SK-N-SH (cell line): ENCODE data around the gene MYCL. TPM values are rescaled to one million over a fixed set of nuclear protein-coding genes. Genes with fewer than 3 reads are reported as not detected.

Source experiments
- CTCF ChIA-PET: fragments of 300-600, 350-600 bp; formaldehyde crosslinking; extraction: SDS; loops from one replicate; lab custom pipeline; 2021; lab: Yijun Ruan, JAX
- POLR2A ChIA-PET: fragments of 350-600 bp; sonication (Branson Sonifier 250); formaldehyde crosslinking; extraction: SDS; loops from one replicate; lab custom pipeline; 2020; ENCODE audit warnings: antibody characterized with exemption, inconsistent platforms; lab: Yijun Ruan, JAX
- DNase-seq: peaks from one replicate; pipeline ENCODE4 v3.0.0; 2012
- H2AFZ ChIP-seq: fragments of 200-600 bp; sonication (generic); 2 replicates; pipeline ENCODE4 v1.8.1; 2016; ENCODE audit warnings: antibody characterized with exemption, mild to moderate bottlenecking, low read depth
- H3F3A ChIP-seq: fragments of 200-600 bp; sonication (generic); replicated peaks from 2 replicates; pipeline ENCODE3; 2016; ENCODE audit warnings: antibody characterized with exemption, mild to moderate bottlenecking; ENCODE audit not compliant: insufficient read depth
- H3K27ac ChIP-seq, 2 experiments: fragments of 200-500 bp in 1 of 2; fragments of 200-600 bp in 1 of 2; sonication (Bioruptor generic) in 1 of 2; sonication (generic), shearing (Covaris generic) in 1 of 2; 2 replicates each; pipeline versions ENCODE4 v1.5.1 to v1.6.1; 2014 to 2016; ENCODE audit warnings: low read depth in 2 of 2, inconsistent platforms in 1 of 2, low read length in 1 of 2, mild to moderate bottlenecking in 1 of 2, mixed read lengths in 1 of 2
- H3K27me3 ChIP-seq: fragments of 200-600 bp; sonication (generic), shearing (Covaris generic); 2 replicates; pipeline ENCODE4 v1.6.1; 2016; ENCODE audit warnings: mixed run types; ENCODE audit not compliant: insufficient read depth
- H3K36me3 ChIP-seq, 2 experiments: fragments of 200-500 bp in 1 of 2; fragments of 200-600 bp in 1 of 2; sonication (Bioruptor generic) in 1 of 2; sonication (generic) in 1 of 2; replicated peaks in 1 of 2; 2 replicates each; pipeline versions ENCODE3 to v1.5.1; 2014 to 2016; ENCODE audit warnings: low read length in 1 of 2, mild to moderate bottlenecking in 1 of 2; ENCODE audit not compliant: insufficient read depth in 2 of 2, control insufficient read depth in 1 of 2
- H3K4me1 ChIP-seq, 2 experiments: fragments of 200-500 bp in 1 of 2; fragments of 200-600 bp in 1 of 2; sonication (Bioruptor generic) in 1 of 2; sonication (generic), shearing (Covaris generic) in 1 of 2; 2 replicates each; pipeline versions ENCODE4 v1.5.1 to v1.6.1; 2014 to 2016; ENCODE audit warnings: low read depth in 1 of 2, low read length in 1 of 2, mixed run types in 1 of 2; ENCODE audit not compliant: insufficient read depth in 2 of 2, control insufficient read depth in 1 of 2
- H3K4me2 ChIP-seq: fragments of 200-600 bp; sonication (generic), shearing (Covaris generic); 2 replicates; pipeline ENCODE4 v1.6.1; 2017; ENCODE audit warnings: mixed run types
- H3K4me3 ChIP-seq, 2 experiments: fragments of 200-500 bp in 1 of 2; fragments of 200-600 bp in 1 of 2; sonication (Bioruptor generic) in 1 of 2; sonication (generic), shearing (Covaris generic) in 1 of 2; 2 replicates each; pipeline versions ENCODE4 v1.5.1 to v1.8.1; 2014 to 2016; ENCODE audit warnings: low read depth in 2 of 2, inconsistent platforms in 1 of 2, low read length in 1 of 2, mild to moderate bottlenecking in 1 of 2, mixed read lengths in 1 of 2, moderate library complexity in 1 of 2
- H3K79me2 ChIP-seq: fragments of 200-600 bp; sonication (generic); 2 replicates; pipeline ENCODE4 v1.8.1; 2017; ENCODE audit warnings: mild to moderate bottlenecking; ENCODE audit not compliant: insufficient read depth
- H3K9ac ChIP-seq: fragments of 200-600 bp; sonication (generic); 2 replicates; pipeline ENCODE4 v1.6.1; 2017; ENCODE audit warnings: mixed run types
- H3K9me2 ChIP-seq: fragments of 200-600 bp; sonication (generic); 2 replicates; pipeline ENCODE4 v1.6.1; 2017; ENCODE audit warnings: mixed run types
- H3K9me3 ChIP-seq: fragments of 200-600 bp; sonication (generic); 2 replicates; pipeline ENCODE4 v1.6.1; 2017; ENCODE audit warnings: mixed run types, mild to moderate bottlenecking, moderate library complexity
- H4K20me1 ChIP-seq: fragments of 200-600 bp; sonication (generic); 2 replicates; pipeline ENCODE4 v1.6.1; 2017; ENCODE audit warnings: mild to moderate bottlenecking, mixed run types; ENCODE audit not compliant: insufficient read depth
- ELF1 ChIP-seq: IDR thresholded peaks from 2 replicates; pipeline ENCODE4 v1.4.0; 2012
- EZH2phosphoT487 ChIP-seq: fragments of 200-600 bp; sonication (generic); IDR thresholded peaks from 2 replicates; pipeline ENCODE4 v1.6.1; 2017; ENCODE audit warnings: low read depth, mixed run types, mild to moderate bottlenecking, antibody characterized with exemption, moderate library complexity, borderline replicate concordance
- FOXM1 ChIP-seq: IDR thresholded peaks from 2 replicates; pipeline ENCODE4 v1.4.0; 2012; ENCODE audit warnings: low read depth, mild to moderate bottlenecking
- GATA2 ChIP-seq: sonication (generic); formaldehyde crosslinking; IDR thresholded peaks from 2 replicates; pipeline ENCODE4 v1.5.0; 2020; ENCODE audit warnings: mild to moderate bottlenecking, missing genetic modification reagents
- MEF2A ChIP-seq: IDR thresholded peaks from 2 replicates; pipeline ENCODE4 v1.4.0; 2012; ENCODE audit warnings: low read depth, borderline replicate concordance
- POLR2AphosphoS5 ChIP-seq: IDR thresholded peaks from 2 replicates; pipeline ENCODE4 v1.6.1; 2012; ENCODE audit warnings: low read depth, low read length
- RFX5 ChIP-seq: IDR thresholded peaks from 2 replicates; pipeline ENCODE4 v1.6.1; 2012; ENCODE audit warnings: mild to moderate bottlenecking, improper control_type of control experiment, low read length
- TAF1 ChIP-seq: IDR thresholded peaks from 2 replicates; pipeline ENCODE4 v1.6.1; 2012; ENCODE audit warnings: low read depth, mild to moderate bottlenecking, low read length, moderate library complexity, borderline replicate concordance
- WGBS: methylation state at CpG from one replicate; pipeline ENCODE4 v1.1.6; 2017; ENCODE audit warnings: low lambda C conversion rate; 5-methylcytosine and 5-hydroxymethylcytosine counted together
- polyA plus RNA-seq, 3 experiments: library from polyadenylated mRNA; depleted of rRNA; stranded (reverse); fragments of >200 nt; gene quantifications; 2 replicates each; pipeline ENCODE4 v1.2.3, GENCODE V29; 2012
- TF ChIP-seq, protein P1 (sequence below): IDR thresholded peaks from 2 replicates; pipeline ENCODE4 v1.4.0; 2012; ENCODE audit warnings: low read depth, borderline replicate concordance
- TF ChIP-seq, protein P2 (sequence below): fragments of 200-600 bp; sonication (generic); IDR thresholded peaks from 2 replicates; pipeline ENCODE4 v1.6.1; 2017; ENCODE audit warnings: antibody characterized with exemption, mild to moderate bottlenecking, moderate library complexity

The MYCL gene
- polyA plus RNA-seq, 1 of the 3 experiments (the other 2 are of a cell fraction), result 0.48 TPM

DNA sequence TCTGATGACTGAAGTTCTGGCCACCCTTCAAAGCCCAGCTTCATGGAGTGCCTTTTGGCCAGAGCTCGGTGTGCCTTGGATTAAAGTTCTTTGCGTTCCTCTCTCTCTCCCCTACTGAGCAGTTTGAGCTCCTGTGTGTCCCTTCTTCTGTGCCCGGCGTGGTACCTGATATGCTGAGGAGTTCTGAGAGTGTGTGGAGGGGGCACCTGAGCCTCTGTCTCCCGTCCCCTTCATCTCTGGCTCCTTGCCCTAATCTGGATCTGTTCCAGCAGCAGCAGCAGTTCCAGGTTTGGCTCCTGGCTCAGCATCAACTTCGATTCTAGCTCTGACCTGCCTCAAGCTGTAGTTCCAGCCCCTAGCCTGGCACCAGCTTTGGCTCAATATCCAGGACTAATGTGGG, 25.1 kb upstream of the MYCL start:
- WGBS, result 79% methylated on average over 6 of the region's 6 CpGs
- CTCF ChIA-PET, result interaction anchor here (1.3 to 13.7 kb wide), 3 partner anchors 25 to 106 kb away, joined by 5 to 209 read pairs (median 19); partner anchors contain the start of gene MYCL
- H3K27me3 ChIP-seq, result no peaks in the 10 kb centered on the region
- DNase-seq, result no peak
- no peaks in the 10 kb centered on the region for H3K9me2 ChIP-seq
- H3K9me3 ChIP-seq, result no peaks in the 10 kb centered on the region
- no peaks in the 10 kb centered on the region for H3K79me2 ChIP-seq
- POLR2A ChIA-PET, result no interaction called here
- TF ChIP-seq ELF1 (no peak), RFX5 (no peak), TAF1 (no peak)
- no peak overlapping the region for H2AFZ ChIP-seq
- peaks cover 0 to 3% of the 10 kb centered on the region in 2 experiments; a peak in 1 of 4 replicates for H3K4me1 ChIP-seq
- no peak overlapping the region for H3K4me2 ChIP-seq
- H3K27ac ChIP-seq, result no peak overlapping the region
- no peaks in the 10 kb centered on the region for H3K36me3 ChIP-seq
- H3F3A ChIP-seq, result no peaks in the 10 kb centered on the region
- H3K9ac ChIP-seq, result no peak overlapping the region
- no peaks in the 10 kb centered on the region for H4K20me1 ChIP-seq
- no peak overlapping the region for H3K4me3 ChIP-seq

DNA sequence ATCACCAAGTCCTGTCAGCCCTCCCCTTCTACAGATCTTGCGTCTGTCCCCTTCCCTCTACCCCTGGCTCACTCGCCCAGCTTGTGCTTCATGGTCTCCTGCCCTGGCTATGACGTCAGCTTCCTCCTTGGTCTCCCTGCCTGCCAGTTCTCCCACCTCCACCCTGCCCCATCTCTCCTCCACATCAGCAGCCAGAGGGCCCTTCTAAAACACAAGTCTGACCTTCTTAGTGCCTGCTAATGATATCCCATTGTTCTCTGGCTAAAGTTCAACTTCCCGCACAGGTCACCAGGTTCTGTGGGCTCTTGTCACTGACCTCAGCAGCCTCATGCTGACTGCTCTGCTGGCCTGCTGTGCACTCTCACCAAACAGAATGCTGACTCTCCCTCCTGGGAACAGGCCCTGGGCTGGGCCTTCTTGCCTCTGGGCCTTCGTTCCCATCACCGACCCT, 24.7 kb upstream of the MYCL start:
- no peaks in the 10 kb centered on the region for H3K9me2 ChIP-seq
- H3K36me3 ChIP-seq, result no peaks in the 10 kb centered on the region
- no peaks in the 10 kb centered on the region for H3K79me2 ChIP-seq
- WGBS, result 84% methylated on average over 6 of the region's 6 CpGs
- H3K9me3 ChIP-seq, result no peaks in the 10 kb centered on the region
- H3K9ac ChIP-seq, result no peak overlapping the region
- peaks cover 0 to 3% of the 10 kb centered on the region in 2 experiments; a peak in 1 of 4 replicates for H3K4me1 ChIP-seq
- H4K20me1 ChIP-seq, result no peaks in the 10 kb centered on the region
- no peak overlapping the region for H3K4me3 ChIP-seq
- H3K27me3 ChIP-seq, result no peaks in the 10 kb centered on the region
- H3K27ac ChIP-seq, result no peak overlapping the region
- no peak overlapping the region for H2AFZ ChIP-seq
- no peak overlapping the region for H3K4me2 ChIP-seq
- ChIA-PET POLR2A (interaction anchor here (1.3 kb wide), 1 partner anchor 29 kb away, joined by 3 read pairs; the partner anchor contains the start of gene MFSD2A), CTCF (interaction anchor here (0.9 to 13.7 kb wide), 4 partner anchors 25 to 106 kb away, joined by 4 to 209 read pairs (median 12); partner anchors contain the start of gene MYCL)
- TF ChIP-seq RFX5 (no peak), MEF2A (no peak), POLR2AphosphoS5 (no peak), GATA2 (CRISPR knock-in tag) (no peak), EZH2phosphoT487 (no peak), FOXM1 (no peak)
- TF ChIP-seq, protein P1, sequence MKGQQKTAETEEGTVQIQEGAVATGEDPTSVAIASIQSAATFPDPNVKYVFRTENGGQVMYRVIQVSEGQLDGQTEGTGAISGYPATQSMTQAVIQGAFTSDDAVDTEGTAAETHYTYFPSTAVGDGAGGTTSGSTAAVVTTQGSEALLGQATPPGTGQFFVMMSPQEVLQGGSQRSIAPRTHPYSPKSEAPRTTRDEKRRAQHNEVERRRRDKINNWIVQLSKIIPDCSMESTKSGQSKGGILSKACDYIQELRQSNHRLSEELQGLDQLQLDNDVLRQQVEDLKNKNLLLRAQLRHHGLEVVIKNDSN, result no peak
- TF ChIP-seq, protein P2, sequence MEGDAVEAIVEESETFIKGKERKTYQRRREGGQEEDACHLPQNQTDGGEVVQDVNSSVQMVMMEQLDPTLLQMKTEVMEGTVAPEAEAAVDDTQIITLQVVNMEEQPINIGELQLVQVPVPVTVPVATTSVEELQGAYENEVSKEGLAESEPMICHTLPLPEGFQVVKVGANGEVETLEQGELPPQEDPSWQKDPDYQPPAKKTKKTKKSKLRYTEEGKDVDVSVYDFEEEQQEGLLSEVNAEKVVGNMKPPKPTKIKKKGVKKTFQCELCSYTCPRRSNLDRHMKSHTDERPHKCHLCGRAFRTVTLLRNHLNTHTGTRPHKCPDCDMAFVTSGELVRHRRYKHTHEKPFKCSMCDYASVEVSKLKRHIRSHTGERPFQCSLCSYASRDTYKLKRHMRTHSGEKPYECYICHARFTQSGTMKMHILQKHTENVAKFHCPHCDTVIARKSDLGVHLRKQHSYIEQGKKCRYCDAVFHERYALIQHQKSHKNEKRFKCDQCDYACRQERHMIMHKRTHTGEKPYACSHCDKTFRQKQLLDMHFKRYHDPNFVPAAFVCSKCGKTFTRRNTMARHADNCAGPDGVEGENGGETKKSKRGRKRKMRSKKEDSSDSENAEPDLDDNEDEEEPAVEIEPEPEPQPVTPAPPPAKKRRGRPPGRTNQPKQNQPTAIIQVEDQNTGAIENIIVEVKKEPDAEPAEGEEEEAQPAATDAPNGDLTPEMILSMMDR, result no peak
- no peak for DNase-seq
- H3F3A ChIP-seq, result no peaks in the 10 kb centered on the region
